Common myeloid progenitor, CD34-positive (primary cell): ENCODE results near the gene KRTAP10-3.

Source experiments
- CTCF ChIA-PET: fragments of 350-600 bp; sonication (Branson Sonifier 250); formaldehyde crosslinking; loops from one replicate; lab custom pipeline; 2021; ENCODE audit warnings: antibody characterized with exemption; lab: Charles Lee
- POLR2A ChIA-PET: fragments of 350-600 bp; sonication (Branson Sonifier 250); formaldehyde crosslinking; loops from one replicate; lab custom pipeline; 2021; ENCODE audit warnings: antibody characterized with exemption; lab: Charles Lee
- DNase-seq, 3 donors: peaks; one replicate each; pipeline versions ENCODE4 v3.0.0 to v3.0.0-alpha.2; 2013
- H3K27ac ChIP-seq, 2 experiments: 1 replicate in 1 of 2; 2 replicates in 1 of 2; pipeline ENCODE4 v1.7.0; 2013; ENCODE audit warnings: inconsistent platforms in 2 of 2, low read length in 2 of 2, mild to moderate bottlenecking in 2 of 2, low read depth in 1 of 2, moderate library complexity in 1 of 2; ENCODE audit not compliant: severe bottlenecking in 2 of 2, insufficient read depth in 1 of 2, poor library complexity in 1 of 2
- H3K27me3 ChIP-seq, 5 experiments: replicated peaks in 2 of 5; 1 replicate in 3 of 5; 2 replicates in 2 of 5; pipeline versions ENCODE4 v1.6.1 to v1.7.0; 2013; ENCODE audit warnings: low read length in 4 of 5, mild to moderate bottlenecking in 2 of 5, moderate library complexity in 2 of 5, inconsistent platforms in 1 of 5; ENCODE audit not compliant: insufficient read depth in 5 of 5, control insufficient read depth in 4 of 5
- H3K36me3 ChIP-seq, 4 experiments: 1 replicate in 2 of 4; 2 replicates in 2 of 4; pipeline versions ENCODE4 v1.6.1 to v1.7.0; 2013; ENCODE audit warnings: low read length in 3 of 4, control low read depth in 1 of 4, mild to moderate bottlenecking in 1 of 4; ENCODE audit not compliant: control insufficient read depth in 4 of 4, insufficient read depth in 4 of 4
- H3K4me1 ChIP-seq, 4 experiments: 1 replicate in 3 of 4; 2 replicates in 1 of 4; pipeline versions ENCODE4 v1.6.1 to v1.7.1; 2013; ENCODE audit warnings: low read length in 3 of 4, mild to moderate bottlenecking in 3 of 4, control low read depth in 1 of 4, inconsistent platforms in 1 of 4, moderate library complexity in 1 of 4; ENCODE audit not compliant: control insufficient read depth in 4 of 4, insufficient read depth in 4 of 4; ENCODE audit errors: control extremely low read depth in 1 of 4
- H3K4me3 ChIP-seq, 7 experiments: 1 replicate in 4 of 7; 2 replicates in 3 of 7; pipeline versions ENCODE4 v1.5.1 to v1.7.0; 2013; ENCODE audit warnings: mild to moderate bottlenecking in 7 of 7, low read length in 6 of 7, moderate library complexity in 6 of 7, inconsistent platforms in 2 of 7, low read depth in 2 of 7, control low read depth in 1 of 7; ENCODE audit not compliant: insufficient read depth in 4 of 7, control insufficient read depth in 1 of 7; ENCODE audit errors: extremely low read depth in 1 of 7
- H3K9me3 ChIP-seq, 5 experiments: 1 replicate in 4 of 5; 2 replicates in 1 of 5; pipeline versions ENCODE4 v1.6.1 to v1.7.1; 2013; ENCODE audit warnings: low read length in 4 of 5, mild to moderate bottlenecking in 2 of 5, inconsistent platforms in 1 of 5, low read depth in 1 of 5, moderate library complexity in 1 of 5; ENCODE audit not compliant: control insufficient read depth in 4 of 5, insufficient read depth in 2 of 5; ENCODE audit errors: control extremely low read depth in 1 of 5
- WGBS: methylation state at CpG from one replicate; pipeline ENCODE4 v1.1.5; 2013; ENCODE audit not compliant: insufficient coverage; 5-methylcytosine and 5-hydroxymethylcytosine counted together

Gene KRTAP10-3

DNA sequence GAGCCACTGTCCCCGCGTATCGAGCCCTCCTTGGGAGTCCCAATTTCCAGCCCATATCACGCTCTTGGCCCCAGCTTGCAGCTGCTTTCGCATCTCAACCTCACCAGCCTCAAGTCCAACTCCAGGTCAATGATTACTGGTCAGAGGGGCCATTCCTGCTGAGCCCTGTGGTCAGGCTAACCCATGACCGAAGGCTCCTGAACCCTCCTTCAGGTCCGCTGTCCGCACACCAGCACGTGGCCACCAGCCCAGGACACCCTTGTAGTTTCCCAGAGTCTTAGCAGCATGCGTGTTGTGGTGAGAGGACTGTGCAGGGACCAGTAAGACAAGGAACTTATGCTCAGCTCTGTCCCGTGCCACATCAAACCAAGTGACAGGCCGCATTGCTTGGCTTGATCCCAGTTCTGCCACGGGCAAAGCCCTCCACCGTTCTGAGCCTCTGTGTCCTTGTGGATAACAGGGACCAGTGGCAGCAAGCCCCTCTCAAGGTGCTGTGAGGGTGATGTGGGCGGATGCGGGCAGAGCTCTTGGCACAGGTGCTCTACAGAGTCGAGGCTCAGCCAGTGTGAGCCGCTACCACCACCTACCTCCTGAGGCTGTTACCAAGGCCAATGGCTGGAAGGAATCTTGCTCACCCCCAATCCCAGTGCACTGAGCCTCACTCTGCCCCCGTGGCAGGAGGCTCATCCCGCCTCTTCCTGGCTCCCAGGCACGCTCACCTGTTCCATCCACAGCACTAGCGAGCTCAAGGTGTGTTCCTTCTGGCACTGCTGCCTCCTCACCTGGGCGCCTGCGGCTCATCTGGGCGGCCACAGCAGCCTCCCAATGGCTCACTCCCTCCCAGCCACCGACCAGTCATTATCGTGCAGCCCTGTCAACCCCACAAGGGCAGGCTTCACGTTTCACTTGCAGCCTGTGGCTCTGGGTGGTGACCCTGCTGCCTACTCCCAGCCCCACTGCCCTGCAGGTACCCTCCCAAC lies 39.0 kb downstream of the KRTAP10-3 start:
- ChIA-PET POLR2A (no interaction called here), CTCF (no interaction called here)
- DNase-seq = no peak
- peaks cover 0 to 5% (median 0%) of the 10 kb centered on the region in 5 experiments for H3K27me3 ChIP-seq
- H3K9me3 ChIP-seq = peaks cover 0 to 14% (median 0%) of the 10 kb centered on the region in 5 experiments
- H3K4me3 ChIP-seq = no peak overlapping the region
- 94% methylated on average over 25 of the region's 28 CpGs for WGBS
- no peak overlapping the region for H3K27ac ChIP-seq
- H3K36me3 ChIP-seq = no peaks in the 10 kb centered on the region
- H3K4me1 ChIP-seq = no peaks in the 10 kb centered on the region

DNA sequence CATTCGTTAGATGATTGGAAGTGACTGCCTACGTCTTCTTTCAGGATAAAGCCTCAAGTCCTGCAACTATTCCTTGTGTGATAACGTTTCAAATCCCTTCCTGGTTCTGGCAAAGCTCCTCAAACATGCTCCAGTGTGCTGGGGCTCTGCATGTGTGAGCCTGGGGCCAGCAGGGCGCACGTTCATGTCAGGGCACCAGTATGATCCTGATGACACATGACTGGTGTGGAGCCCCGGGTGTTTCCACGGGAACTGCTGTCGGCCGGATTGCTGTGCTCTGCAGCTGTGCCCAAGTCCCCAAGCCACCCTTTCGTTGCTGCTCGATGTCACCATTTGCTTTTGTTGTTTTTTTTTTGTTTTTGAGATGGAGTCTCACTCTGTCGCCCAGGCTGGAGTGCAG lies 39.9 kb downstream of the KRTAP10-3 start:
- H3K4me1 ChIP-seq = no peaks in the 10 kb centered on the region
- POLR2A ChIA-PET = no interaction called here
- no peak for DNase-seq
- H3K27ac ChIP-seq = no peak overlapping the region
- peaks cover 0 to 5% (median 0%) of the 10 kb centered on the region in 5 experiments for H3K9me3 ChIP-seq
- CTCF ChIA-PET = no interaction called here
- no peaks in the 10 kb centered on the region for H3K36me3 ChIP-seq
- H3K27me3 ChIP-seq = peaks cover 0 to 5% (median 0%) of the 10 kb centered on the region in 5 experiments
- WGBS = 91% methylated on average over 8 of the region's 12 CpGs
- H3K4me3 ChIP-seq = no peak overlapping the region

DNA sequence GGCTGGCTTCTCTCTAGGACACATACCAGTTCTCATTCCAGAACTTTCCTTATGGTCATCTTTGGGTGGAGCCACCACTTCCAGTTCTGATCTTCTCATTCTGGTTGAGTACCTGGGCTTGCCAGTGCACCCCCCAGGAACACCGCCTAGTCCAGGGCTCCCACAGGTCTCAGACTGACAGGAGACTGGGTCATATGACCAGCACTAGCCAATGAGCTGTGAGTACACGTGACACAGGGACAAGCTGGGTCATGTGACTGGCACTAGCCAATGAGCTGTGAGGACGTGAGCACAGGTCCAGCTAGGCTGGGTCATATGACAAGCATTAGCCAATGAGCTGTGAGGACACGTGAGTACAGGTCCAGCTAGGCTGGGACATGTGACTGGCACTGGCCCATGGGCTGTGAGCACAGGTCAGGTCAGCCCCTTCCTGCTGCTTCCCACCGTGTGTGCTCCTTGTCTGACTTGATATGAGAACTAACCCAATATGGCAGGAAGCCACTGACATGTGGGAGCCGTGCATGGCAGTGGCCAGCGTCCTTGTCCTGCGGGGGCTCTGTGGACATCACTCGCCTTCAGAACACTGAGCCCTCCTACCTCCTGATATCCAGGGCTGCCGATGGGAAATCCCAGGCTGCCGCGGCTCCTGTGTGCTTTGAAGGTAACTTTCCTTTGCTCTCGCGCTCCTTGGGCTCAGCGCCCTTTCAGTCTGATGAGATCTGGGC lies 41.3 kb downstream of the KRTAP10-3 start:
- Histone ChIP-seq H3K36me3 (no peaks in the 10 kb centered on the region), H3K4me1 (no peaks in the 10 kb centered on the region), H3K4me3 (no peak overlapping the region), H3K27me3 (peaks cover 0 to 5% (median 0%) of the 10 kb centered on the region in 5 experiments), H3K9me3 (peaks cover 0 to 2% (median 0%) of the 10 kb centered on the region in 5 experiments), H3K27ac (no peak overlapping the region)
- ChIA-PET CTCF (no interaction called here), POLR2A (no interaction called here)
- peak in 2 of 3 donors; percentile 13 to 21 for DNase-seq
- 89% methylated on average over 15 of the region's 15 CpGs for WGBS

DNA sequence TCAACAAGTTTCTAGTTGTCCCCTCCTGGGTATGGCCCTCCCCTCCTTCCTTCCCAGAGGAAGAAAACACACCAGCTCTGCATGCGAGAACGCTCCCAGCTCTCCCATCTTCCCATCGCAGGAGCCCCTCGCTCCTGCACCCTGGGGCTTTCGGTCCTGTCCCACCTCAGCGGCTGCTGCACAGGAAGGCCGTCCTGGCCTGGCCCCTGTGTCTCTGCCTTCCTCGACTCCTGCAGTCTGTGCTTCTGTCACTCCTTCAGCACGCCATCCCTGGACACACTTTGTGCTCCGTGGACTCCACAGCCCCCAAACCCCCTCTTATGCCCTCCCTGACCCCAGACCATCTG lies 41.8 kb downstream of the KRTAP10-3 start:
- no peaks in the 10 kb centered on the region for H3K36me3 ChIP-seq
- H3K27ac ChIP-seq = no peak overlapping the region
- H3K27me3 ChIP-seq = peaks cover 0 to 5% (median 0%) of the 10 kb centered on the region in 5 experiments
- 96% methylated on average over 10 of the region's 10 CpGs for WGBS
- H3K4me3 ChIP-seq = no peak overlapping the region
- ChIA-PET POLR2A (no interaction called here), CTCF (no interaction called here)
- peaks cover 0 to 2% (median 0%) of the 10 kb centered on the region in 5 experiments for H3K9me3 ChIP-seq
- DNase-seq = no peak
- H3K4me1 ChIP-seq = no peaks in the 10 kb centered on the region

DNA sequence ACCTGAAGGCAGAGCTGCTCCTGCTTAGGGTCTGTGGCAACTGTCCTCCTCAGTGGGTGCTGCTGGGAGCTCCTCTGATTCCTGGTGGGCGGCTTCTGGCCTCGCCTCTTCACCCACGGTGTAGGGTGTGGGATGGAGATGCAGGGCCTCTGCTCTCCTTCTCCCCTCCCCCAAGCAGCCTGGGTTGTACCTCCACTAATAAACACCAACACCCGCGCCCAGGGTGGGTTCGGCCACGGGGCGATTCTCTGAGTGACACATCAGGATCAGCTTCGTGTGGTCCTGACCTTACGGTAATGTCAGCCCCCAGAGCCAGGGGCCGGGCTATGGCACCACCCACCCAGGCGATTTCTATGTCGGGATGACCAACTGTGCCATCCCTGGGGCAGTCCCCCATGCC lies 42.3 kb downstream of the KRTAP10-3 start:
- Histone ChIP-seq H3K36me3 (no peaks in the 10 kb centered on the region), H3K9me3 (peaks cover 0 to 2% (median 0%) of the 10 kb centered on the region in 5 experiments), H3K4me1 (no peaks in the 10 kb centered on the region), H3K4me3 (no peak overlapping the region), H3K27me3 (peaks cover 0 to 5% (median 0%) of the 10 kb centered on the region in 5 experiments), H3K27ac (no peak overlapping the region)
- DNase-seq = no peak
- ChIA-PET CTCF (no interaction called here), POLR2A (no interaction called here)
- WGBS = 96% methylated on average over 10 of the region's 13 CpGs

DNA sequence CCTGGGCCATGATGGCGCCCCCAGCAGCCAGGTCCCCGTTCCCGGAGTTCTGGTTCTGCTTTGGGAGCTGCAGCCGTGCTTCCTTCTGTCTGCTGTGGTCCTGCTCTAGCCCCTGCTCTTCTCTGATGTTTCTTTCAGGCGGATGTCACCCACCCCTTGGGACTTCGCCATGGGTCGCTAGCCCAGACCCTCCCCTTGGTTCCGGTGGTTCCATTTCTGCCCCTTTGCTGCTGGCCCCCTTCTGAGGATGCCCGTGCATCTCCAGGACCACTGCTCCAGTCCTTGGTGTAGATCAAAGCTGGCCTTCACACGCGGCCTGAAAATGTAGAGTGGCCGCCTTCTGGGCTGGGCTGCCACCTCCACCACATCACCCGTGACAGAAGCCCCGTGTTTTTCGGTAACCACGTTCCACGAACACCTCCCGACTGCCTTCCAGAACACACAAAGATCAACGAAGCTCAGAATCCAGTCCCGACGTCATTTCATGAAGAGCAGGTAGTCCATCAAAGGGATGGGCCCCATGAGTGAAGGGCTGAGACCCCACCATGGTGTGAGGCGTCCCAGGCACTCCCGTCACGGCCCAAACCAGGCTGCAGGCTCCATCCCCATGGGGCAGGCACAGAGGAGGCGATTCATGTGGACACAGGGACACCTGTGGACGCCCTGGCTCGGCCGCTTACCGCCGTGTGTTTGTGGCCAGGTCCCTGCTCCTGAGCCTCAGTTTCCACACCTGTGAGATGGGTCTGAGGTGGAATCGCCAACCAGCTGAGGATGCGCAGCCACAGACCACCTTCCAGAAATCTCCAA lies 43.0 kb downstream of the KRTAP10-3 start:
- DNase-seq = no peak
- peaks cover 0 to 2% (median 0%) of the 10 kb centered on the region in 5 experiments for H3K9me3 ChIP-seq
- no peaks in the 10 kb centered on the region for H3K36me3 ChIP-seq
- ChIA-PET POLR2A (no interaction called here), CTCF (interaction anchor here (1.6 kb wide), 1 partner anchor 278 kb away, joined by 5 read pairs; no protein-coding TSS in a partner anchor)
- H3K4me1 ChIP-seq = peaks cover 0 to 6% (median 4%) of the 10 kb centered on the region in 4 experiments
- H3K4me3 ChIP-seq = no peak overlapping the region
- H3K27me3 ChIP-seq = peaks cover 0 to 5% (median 0%) of the 10 kb centered on the region in 5 experiments
- H3K27ac ChIP-seq = no peak overlapping the region
- 93% methylated on average over 31 of the region's 32 CpGs for WGBS
